Loucy (cell line): ENCODE results near the gene TMIGD3.

ENCODE experiments used
- H2AFZ ChIP-seq: fragments of 200-600 bp; sonication (generic); 2 replicates; pipeline ENCODE4 v1.6.0; 2016; ENCODE audit warnings: antibody characterized with exemption, mild to moderate bottlenecking, low read length, moderate library complexity
- H3F3A ChIP-seq: fragments of 200-600 bp; 2 replicates; pipeline ENCODE4 v1.6.0; 2016; ENCODE audit warnings: antibody characterized with exemption, low read depth, mild to moderate bottlenecking
- H3K27me3 ChIP-seq: fragments of 200-600 bp; sonication (generic); 2 replicates; pipeline ENCODE4 v1.6.1; 2014; ENCODE audit warnings: low read length, mild to moderate bottlenecking; ENCODE audit not compliant: insufficient read depth, poor library complexity, severe bottlenecking
- H3K36me3 ChIP-seq: fragments of 200-600 bp; sonication (generic); 2 replicates; pipeline ENCODE4 v1.6.1; 2016; ENCODE audit warnings: low read length; ENCODE audit not compliant: insufficient read depth
- H3K4me1 ChIP-seq: fragments of 200-600 bp; sonication (generic); 2 replicates; pipeline ENCODE4 v1.5.1; 2014; ENCODE audit warnings: low read length, mild to moderate bottlenecking; ENCODE audit not compliant: insufficient read depth, poor library complexity, severe bottlenecking
- H3K4me2 ChIP-seq: fragments of 200-600 bp; sonication (generic); 2 replicates; pipeline ENCODE4 v1.6.0; 2014; ENCODE audit warnings: antibody characterized with exemption, low read length, low read depth, mild to moderate bottlenecking; ENCODE audit not compliant: poor library complexity, severe bottlenecking
- H3K4me3 ChIP-seq: fragments of 200-600 bp; sonication (generic); 2 replicates; pipeline ENCODE4 v1.5.1; 2014; ENCODE audit warnings: low read length, mild to moderate bottlenecking, mixed read lengths; ENCODE audit not compliant: poor library complexity, severe bottlenecking
- H3K79me2 ChIP-seq: fragments of 200-600 bp; sonication (generic); 2 replicates; pipeline ENCODE4 v1.6.1; 2014; ENCODE audit warnings: low read length; ENCODE audit not compliant: insufficient read depth
- H3K9ac ChIP-seq: fragments of 200-600 bp; sonication (generic); 2 replicates; pipeline ENCODE4 v1.6.0; 2014; ENCODE audit warnings: mild to moderate bottlenecking, low read depth, low read length, moderate library complexity; ENCODE audit not compliant: poor library complexity, severe bottlenecking
- H3K9me2 ChIP-seq: fragments of 200-600 bp; sonication (generic); replicated peaks from 2 replicates; pipeline ENCODE4 v1.6.1; 2016; ENCODE audit warnings: low read depth, low read length, mixed read lengths
- H3K9me3 ChIP-seq: fragments of 200-600 bp; sonication (generic); 2 replicates; pipeline ENCODE4 v1.6.1; 2014; ENCODE audit warnings: mild to moderate bottlenecking, antibody characterized with exemption, low read length, low read depth; ENCODE audit not compliant: insufficient read depth
- H4K20me1 ChIP-seq: fragments of 200-600 bp; sonication (generic); 2 replicates; pipeline ENCODE4 v1.6.0; 2014; ENCODE audit warnings: antibody characterized with exemption, low read length, mild to moderate bottlenecking; ENCODE audit not compliant: insufficient read depth, poor library complexity, severe bottlenecking
- EZH2phosphoT487 ChIP-seq: fragments of 200-600 bp; IDR thresholded peaks from 2 replicates; pipeline ENCODE4 v1.6.1; 2018; ENCODE audit warnings: antibody characterized with exemption, mild to moderate bottlenecking, moderate library complexity, borderline replicate concordance
- TF ChIP-seq, protein P1 (sequence below): fragments of 200-600 bp; sonication (generic); conservative IDR thresholded peaks from 2 replicates; pipeline ENCODE4 v1.5.1; 2014; ENCODE audit warnings: mild to moderate bottlenecking, antibody characterized with exemption, low read length

The TMIGD3 gene

DNA sequence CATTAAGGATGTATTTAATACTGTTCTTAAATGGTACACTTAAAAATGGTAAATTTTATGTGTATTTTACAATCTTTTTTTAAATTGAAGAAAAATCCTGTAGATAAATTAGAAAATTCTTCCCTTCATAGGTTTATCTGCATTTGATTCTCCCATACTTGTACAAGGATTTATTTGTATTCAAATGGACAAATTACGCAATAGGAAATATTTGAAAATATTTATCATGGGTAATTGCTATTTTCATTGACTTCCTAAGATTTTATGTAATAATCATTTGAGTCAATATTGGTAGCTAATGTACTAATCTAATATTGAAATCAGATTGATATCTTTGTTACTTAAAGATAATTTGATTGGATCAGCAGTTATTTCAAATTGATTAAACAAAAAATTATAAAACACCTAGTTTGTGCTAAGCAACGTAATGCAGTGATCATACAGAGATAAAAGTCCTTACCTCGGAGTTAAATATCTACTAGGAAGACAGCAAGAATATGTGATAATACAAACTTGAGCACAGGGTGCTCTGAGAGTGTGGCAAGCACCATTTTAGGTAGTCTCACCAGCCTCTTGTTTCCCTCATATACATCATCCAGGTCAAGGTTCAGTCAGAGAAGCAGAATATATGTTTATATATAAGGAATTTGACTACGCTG is 40.9 kb downstream of the TMIGD3 start:
- no peaks in the 10 kb centered on the region for H3K27me3 ChIP-seq
- H3K9me2 ChIP-seq = no peaks in the 10 kb centered on the region
- no peak overlapping the region for H3K4me2 ChIP-seq
- peaks cover 50% of the 10 kb centered on the region for H3K36me3 ChIP-seq
- no peaks in the 10 kb centered on the region for H3F3A ChIP-seq
- TF ChIP-seq EZH2phosphoT487 = no peak
- TF ChIP-seq, protein P1, sequence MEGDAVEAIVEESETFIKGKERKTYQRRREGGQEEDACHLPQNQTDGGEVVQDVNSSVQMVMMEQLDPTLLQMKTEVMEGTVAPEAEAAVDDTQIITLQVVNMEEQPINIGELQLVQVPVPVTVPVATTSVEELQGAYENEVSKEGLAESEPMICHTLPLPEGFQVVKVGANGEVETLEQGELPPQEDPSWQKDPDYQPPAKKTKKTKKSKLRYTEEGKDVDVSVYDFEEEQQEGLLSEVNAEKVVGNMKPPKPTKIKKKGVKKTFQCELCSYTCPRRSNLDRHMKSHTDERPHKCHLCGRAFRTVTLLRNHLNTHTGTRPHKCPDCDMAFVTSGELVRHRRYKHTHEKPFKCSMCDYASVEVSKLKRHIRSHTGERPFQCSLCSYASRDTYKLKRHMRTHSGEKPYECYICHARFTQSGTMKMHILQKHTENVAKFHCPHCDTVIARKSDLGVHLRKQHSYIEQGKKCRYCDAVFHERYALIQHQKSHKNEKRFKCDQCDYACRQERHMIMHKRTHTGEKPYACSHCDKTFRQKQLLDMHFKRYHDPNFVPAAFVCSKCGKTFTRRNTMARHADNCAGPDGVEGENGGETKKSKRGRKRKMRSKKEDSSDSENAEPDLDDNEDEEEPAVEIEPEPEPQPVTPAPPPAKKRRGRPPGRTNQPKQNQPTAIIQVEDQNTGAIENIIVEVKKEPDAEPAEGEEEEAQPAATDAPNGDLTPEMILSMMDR = no peak
- no peaks in the 10 kb centered on the region for H4K20me1 ChIP-seq
- no peaks in the 10 kb centered on the region for H3K9me3 ChIP-seq
- no peak overlapping the region for H3K9ac ChIP-seq
- no peak overlapping the region for H2AFZ ChIP-seq
- no peak overlapping the region for H3K4me3 ChIP-seq
- peaks cover under 1% of the 10 kb centered on the region for H3K4me1 ChIP-seq
- peaks cover 6% of the 10 kb centered on the region; the same call in 1 of the 2 replicates for H3K79me2 ChIP-seq

DNA sequence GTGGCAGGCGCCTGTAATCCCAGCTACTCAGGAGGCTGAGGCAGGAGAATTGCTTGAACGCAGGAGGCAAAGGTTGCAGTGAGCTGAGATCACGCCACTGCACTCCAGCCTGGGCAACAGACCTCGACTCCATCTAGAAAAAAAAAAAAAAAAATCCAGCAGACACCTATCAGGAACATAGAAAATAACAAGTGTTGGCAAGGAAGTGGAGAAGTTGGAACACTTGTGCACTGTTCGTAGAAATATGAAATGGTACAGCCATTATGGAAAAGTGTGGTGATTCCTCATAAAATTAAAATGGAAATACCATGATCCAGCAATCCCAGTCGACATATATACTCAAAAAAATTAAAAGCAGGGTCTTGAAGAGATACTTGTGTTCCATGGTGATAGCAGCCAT is 41.7 kb downstream of the TMIGD3 start:
- Histone ChIP-seq H3F3A (no peaks in the 10 kb centered on the region), H3K36me3 (peaks cover 57% of the 10 kb centered on the region), H3K9ac (no peak overlapping the region), H3K27me3 (no peaks in the 10 kb centered on the region), H4K20me1 (no peaks in the 10 kb centered on the region), H3K79me2 (peaks cover 6% of the 10 kb centered on the region; the same call in 1 of the 2 replicates), H3K4me2 (no peak overlapping the region), H3K4me1 (peaks cover 5% of the 10 kb centered on the region), H2AFZ (no peak overlapping the region), H3K9me3 (no peaks in the 10 kb centered on the region), H3K9me2 (no peaks in the 10 kb centered on the region), H3K4me3 (no peak overlapping the region)
- TF ChIP-seq, protein P1 = no peak
- TF ChIP-seq EZH2phosphoT487 = no peak

DNA sequence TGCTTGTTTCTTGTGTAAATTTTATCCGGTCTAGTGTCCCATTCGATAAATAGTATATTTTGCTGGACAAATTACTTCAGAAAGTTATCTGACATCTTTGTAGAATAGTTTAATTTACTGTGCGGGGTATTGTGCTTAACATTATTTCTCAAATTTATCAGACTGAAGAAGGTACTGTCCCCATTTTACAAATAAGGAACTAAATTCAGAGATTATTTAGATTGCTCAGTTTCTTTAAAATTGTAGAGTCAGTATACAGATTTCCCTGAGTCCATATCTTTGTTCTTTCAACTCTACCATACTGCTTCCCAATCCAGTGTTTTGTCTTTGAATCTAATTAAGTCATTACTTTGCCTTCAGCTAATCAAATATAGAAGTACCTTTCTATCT is 47.8 kb downstream of the TMIGD3 start:
- Histone ChIP-seq H3K4me1 (peaks cover 48% of the 10 kb centered on the region), H3F3A (no peaks in the 10 kb centered on the region), H4K20me1 (peaks cover 25% of the 10 kb centered on the region), H3K9me3 (no peaks in the 10 kb centered on the region), H3K4me2 (peak overlapping the region; percentile 93), H3K79me2 (peaks cover 59% of the 10 kb centered on the region), H2AFZ (no peak overlapping the region), H3K9me2 (no peaks in the 10 kb centered on the region), H3K4me3 (peak overlapping the region; percentile 6), H3K36me3 (peaks cover 47% of the 10 kb centered on the region), H3K27me3 (no peaks in the 10 kb centered on the region), H3K9ac (peak overlapping the region; percentile 3)
- TF ChIP-seq, protein P1 = no peak
- TF ChIP-seq EZH2phosphoT487 = no peak
